GM08714 (cell line): ENCODE measurements around the gene GNA12.

Experiments used
- H3K4me3 ChIP-seq: fragments of 200-500 bp; sonication (Bioruptor generic); 2 replicates; pipeline ENCODE4 v1.5.1; 2014; ENCODE audit warnings: mild to moderate bottlenecking, low read length, inconsistent platforms
- ZNF274 ChIP-seq: IDR thresholded peaks from 2 replicates; pipeline ENCODE4 v1.6.1; 2012; ENCODE audit warnings: mild to moderate bottlenecking, low read depth, low read length

Gene GNA12

GRCh38 chr7:2873686-2874551 lies 29.8 kb upstream of the GNA12 start:
- no peak for TF ChIP-seq ZNF274
- no peak overlapping the region for H3K4me3 ChIP-seq

- no peak for TF ChIP-seq ZNF274
- H3K4me3 ChIP-seq: no peak overlapping the region
These were observed 29.0 kb upstream of the GNA12 start for GRCh38 chr7:2873146-2873545.

- H3K4me3 ChIP-seq: no peak overlapping the region
- no peak for TF ChIP-seq ZNF274
These were observed 28.3 kb upstream of the GNA12 start for GRCh38 chr7:2872296-2872874.

DNA sequence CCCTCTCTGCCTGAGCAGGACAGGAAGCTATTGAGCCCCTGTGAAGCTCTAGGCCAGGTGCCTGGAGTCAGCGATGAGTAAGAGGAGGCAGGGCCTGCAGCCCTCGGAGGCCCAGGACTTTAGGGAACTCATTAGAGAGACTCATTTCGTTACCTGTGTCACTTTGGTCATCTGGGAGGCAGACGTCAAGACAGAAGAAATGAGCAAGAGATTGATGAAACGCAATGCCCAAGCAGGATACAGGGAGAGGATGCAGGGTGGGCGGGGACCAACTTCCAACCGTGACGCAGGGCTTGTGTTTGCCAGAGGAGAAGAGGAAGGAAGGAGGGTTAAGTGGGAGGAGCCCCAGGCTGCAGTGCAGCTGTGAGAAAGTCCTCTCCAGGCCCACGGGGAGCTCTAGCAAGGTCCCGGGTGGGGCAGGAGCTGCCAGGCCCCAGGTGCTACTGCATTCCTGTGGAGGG lies 26.4 kb upstream of the GNA12 start:
- no peak overlapping the region for H3K4me3 ChIP-seq
- no peak for TF ChIP-seq ZNF274

DNA sequence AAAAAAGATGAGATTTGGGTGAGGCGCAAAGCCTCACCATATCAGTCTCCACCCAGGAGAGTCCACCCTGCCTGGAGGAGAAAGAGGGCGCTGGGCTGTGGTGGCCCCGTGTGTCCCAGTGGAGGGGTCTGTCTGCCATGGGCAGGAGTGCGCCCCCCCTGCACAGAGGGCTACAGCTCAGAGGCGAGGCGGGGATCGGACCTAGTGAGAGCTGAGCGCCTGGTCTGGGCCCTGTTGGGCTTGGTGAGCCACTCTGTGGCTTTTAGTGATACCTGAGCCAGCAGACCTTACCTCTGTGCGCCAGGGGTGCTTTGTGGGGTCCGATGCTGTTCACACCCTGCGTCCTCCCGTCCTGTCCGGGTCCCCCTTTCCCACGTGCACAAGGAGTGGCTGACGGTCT lies 25.9 kb upstream of the GNA12 start:
- no peak for TF ChIP-seq ZNF274

DNA sequence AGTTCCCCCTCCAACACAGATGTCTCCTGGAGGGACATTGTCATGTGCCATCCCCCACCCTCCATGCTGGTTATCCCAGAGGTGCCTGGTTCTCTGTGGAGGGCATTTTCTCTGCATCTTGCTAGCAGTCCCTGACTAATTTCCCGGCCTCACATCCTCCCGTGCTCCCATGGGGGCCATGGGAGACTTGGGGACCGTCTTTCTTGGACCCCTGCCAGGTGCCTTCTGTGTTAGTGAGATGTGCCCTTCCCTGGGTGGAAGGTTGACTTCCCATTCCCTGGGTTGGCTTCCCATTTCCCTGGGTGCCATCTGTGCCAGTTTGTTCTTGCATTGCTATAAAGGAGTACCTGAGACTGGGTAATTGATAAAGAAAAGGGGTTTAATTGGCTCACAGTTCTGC lies 22.5 kb upstream of the GNA12 start:
- H3K4me3 ChIP-seq: no peak overlapping the region
- no peak for TF ChIP-seq ZNF274

More for the DNA sequence above, 25.9 kb upstream of the GNA12 start:
- H3K4me3 ChIP-seq: no peak overlapping the region

- no peak overlapping the region for H3K4me3 ChIP-seq
- no peak for TF ChIP-seq ZNF274
These were observed 21.0 kb upstream of the GNA12 start for GRCh38 chr7:2864999-2865670.

GRCh38 chr7:2864204-2864985 lies 20.3 kb upstream of the GNA12 start:
- no peak overlapping the region; the same call in 1 of the 2 replicates for H3K4me3 ChIP-seq
- TF ChIP-seq ZNF274: no peak

GRCh38 chr7:2863461-2864066 lies 19.5 kb upstream of the GNA12 start:
- no peak for TF ChIP-seq ZNF274
- H3K4me3 ChIP-seq: peak overlapping the region; percentile 5; the same call in 1 of the 2 replicates

- peak overlapping the region; percentile 5; the same call in 1 of the 2 replicates for H3K4me3 ChIP-seq
- no peak for TF ChIP-seq ZNF274
These were observed 18.8 kb upstream of the GNA12 start for GRCh38 chr7:2862831-2863361.

DNA sequence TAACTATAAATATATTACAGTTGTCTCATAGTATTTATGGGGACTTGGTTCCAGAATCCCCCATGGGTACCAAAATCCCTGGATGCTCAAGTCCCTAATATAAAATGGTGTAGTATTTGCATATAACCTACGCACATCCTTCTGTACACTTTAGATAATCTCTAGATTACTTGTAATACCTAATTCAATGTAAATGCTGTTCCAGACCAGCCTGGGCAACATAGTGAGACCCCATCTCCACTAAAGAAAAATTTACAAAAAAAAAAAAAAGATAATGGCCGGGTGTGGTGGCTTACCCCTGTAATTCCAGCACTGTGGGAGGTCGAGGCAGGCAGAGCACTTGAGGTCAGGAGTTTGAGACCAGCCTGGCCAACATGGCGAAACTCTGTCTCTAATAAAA lies 17.4 kb upstream of the GNA12 start:
- TF ChIP-seq ZNF274: no peak
- H3K4me3 ChIP-seq: no peak overlapping the region

GRCh38 chr7:2860627-2861133 lies 16.6 kb upstream of the GNA12 start:
- TF ChIP-seq ZNF274: no peak
- H3K4me3 ChIP-seq: no peak overlapping the region

DNA sequence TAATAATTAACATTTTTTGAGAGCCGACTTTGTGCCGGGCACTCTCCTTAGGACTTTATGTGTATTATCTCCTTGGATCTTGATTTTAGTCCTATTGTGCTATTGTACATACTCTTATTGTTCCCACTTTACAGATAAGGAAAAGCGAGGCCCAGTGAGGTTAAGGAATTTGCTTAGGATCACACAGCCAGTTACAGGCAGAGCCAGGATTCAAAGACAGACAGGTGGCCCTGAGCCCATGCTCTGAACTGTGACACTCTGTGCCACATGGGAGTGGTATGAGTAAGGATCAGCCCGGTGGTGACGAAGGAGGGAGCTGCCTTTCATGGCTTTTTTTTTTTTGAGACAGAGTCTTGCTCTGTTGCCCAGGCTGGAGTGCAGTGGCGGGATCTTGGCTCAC lies 15.8 kb upstream of the GNA12 start:
- no peak for TF ChIP-seq ZNF274
- no peak overlapping the region for H3K4me3 ChIP-seq
